ENCODE results near the gene ENDOU. TPM values are rescaled to one million over a fixed set of nuclear protein-coding genes. Genes with fewer than 3 reads are reported as not detected.
A peak's percentile ranks its signal among the peaks of the same experiment; 100 is the strongest.

Gene ENDOU
- total RNA-seq, 1 experiment from 2014 or later: 0.43 TPM

DNA sequence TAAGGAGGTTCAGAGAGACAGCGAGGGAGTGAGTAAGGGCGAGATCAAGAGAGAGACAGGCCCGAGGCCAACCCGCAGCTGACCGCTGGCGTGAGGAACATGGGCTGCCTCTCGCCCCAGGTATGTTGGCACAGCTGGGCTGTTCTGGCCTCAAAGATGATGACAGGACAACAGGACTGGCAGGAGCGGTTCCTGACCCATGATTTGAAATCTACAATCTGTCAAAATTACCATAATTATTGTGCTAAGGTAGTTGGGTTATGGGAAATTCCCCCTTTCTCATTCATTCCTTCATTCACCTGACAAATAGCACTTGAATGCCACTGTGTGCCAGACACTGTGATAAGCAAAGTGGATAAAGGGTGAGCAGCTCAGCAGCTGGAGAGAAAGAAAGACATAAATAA, 5.1 kb upstream of the ENDOU start:
- H3K9me3 Mint-ChIP-seq (ENCODE audit: unreplicated experiment): no peaks in the 10 kb centered on the region
- H3K4me3 Mint-ChIP-seq (ENCODE audit: unreplicated experiment): no peak overlapping the region
- H3K27me3 ChIP-seq (replicated peaks; ENCODE audit: control insufficient read depth, insufficient read depth, low read length): no peaks in the 10 kb centered on the region
- no peaks in the 10 kb centered on the region for H3K36me3 ChIP-seq (ENCODE audit: control insufficient read depth, insufficient read depth, low read length)
- no TSS peak for BruUV-seq (replicated peaks)
- no peaks in the 10 kb centered on the region for H3K27me3 Mint-ChIP-seq (ENCODE audit: insufficient read depth, unreplicated experiment)
- CTCF ChIA-PET: no interaction called here
- TF ChIP-seq, protein P1, sequence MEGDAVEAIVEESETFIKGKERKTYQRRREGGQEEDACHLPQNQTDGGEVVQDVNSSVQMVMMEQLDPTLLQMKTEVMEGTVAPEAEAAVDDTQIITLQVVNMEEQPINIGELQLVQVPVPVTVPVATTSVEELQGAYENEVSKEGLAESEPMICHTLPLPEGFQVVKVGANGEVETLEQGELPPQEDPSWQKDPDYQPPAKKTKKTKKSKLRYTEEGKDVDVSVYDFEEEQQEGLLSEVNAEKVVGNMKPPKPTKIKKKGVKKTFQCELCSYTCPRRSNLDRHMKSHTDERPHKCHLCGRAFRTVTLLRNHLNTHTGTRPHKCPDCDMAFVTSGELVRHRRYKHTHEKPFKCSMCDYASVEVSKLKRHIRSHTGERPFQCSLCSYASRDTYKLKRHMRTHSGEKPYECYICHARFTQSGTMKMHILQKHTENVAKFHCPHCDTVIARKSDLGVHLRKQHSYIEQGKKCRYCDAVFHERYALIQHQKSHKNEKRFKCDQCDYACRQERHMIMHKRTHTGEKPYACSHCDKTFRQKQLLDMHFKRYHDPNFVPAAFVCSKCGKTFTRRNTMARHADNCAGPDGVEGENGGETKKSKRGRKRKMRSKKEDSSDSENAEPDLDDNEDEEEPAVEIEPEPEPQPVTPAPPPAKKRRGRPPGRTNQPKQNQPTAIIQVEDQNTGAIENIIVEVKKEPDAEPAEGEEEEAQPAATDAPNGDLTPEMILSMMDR (IDR thresholded peaks at IDR 0.05; ENCODE audit: insufficient read depth in 1 of 2, low read depth in 1 of 2, low read length in 1 of 2, severe bottlenecking in 1 of 2, unreplicated experiment in 1 of 2): no peak
- H3K36me3 Mint-ChIP-seq (ENCODE audit: insufficient read depth, unreplicated experiment): peaks cover 5% of the 10 kb centered on the region
- DNase-seq: no peak
- no peaks in the 10 kb centered on the region for H3K4me1 ChIP-seq
- no peaks in the 10 kb centered on the region for H3K9me3 ChIP-seq
- H3K27ac Mint-ChIP-seq (ENCODE audit: unreplicated experiment): no peak overlapping the region
- intact Hi-C loops (cut with micrococcal nuclease; ENCODE audit: unreplicated experiment): no loop called here
- no peak overlapping the region for H3K4me3 ChIP-seq (ENCODE audit: low read depth, low read length)
- H3K4me1 Mint-ChIP-seq (ENCODE audit: low read depth, unreplicated experiment): no peaks in the 10 kb centered on the region
- POLR2A ChIA-PET: interaction anchor here (0.6 kb wide), 1 partner anchor 14 kb away, joined by 3 read pairs; no protein-coding TSS in a partner anchor

DNA sequence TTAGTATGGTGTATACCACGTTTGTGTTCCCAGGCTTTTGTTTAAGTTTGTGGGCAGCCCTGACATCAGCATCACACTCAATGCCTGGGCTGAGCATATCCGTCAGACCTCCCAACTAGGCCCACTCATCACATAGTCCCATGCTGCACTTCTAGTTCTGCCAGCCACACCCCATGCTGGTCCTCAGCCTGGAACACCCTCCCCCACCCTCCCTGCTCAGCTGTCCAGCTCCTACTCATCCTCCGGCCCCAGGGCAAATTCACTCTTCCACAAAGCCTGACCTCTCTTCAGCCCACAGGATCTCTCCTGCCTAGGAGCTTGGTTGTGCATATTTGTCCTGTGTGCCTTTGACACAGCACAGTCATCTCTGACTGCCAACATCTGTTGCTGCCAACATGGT, 3.9 kb upstream of the ENDOU start:
- intact Hi-C loops (cut with micrococcal nuclease; ENCODE audit: unreplicated experiment): no loop called here
- no peak overlapping the region for H3K4me3 Mint-ChIP-seq (ENCODE audit: unreplicated experiment)
- H3K9me3 ChIP-seq: no peaks in the 10 kb centered on the region
- CTCF ChIA-PET: no interaction called here
- POLR2A ChIA-PET: no interaction called here
- H3K27me3 Mint-ChIP-seq (ENCODE audit: insufficient read depth, unreplicated experiment): no peaks in the 10 kb centered on the region
- no peaks in the 10 kb centered on the region for H3K36me3 ChIP-seq (ENCODE audit: control insufficient read depth, insufficient read depth, low read length)
- peaks cover 6% of the 10 kb centered on the region for H3K4me1 ChIP-seq
- no peak overlapping the region for H3K27ac Mint-ChIP-seq (ENCODE audit: unreplicated experiment)
- TF ChIP-seq, protein P1 (IDR thresholded peaks at IDR 0.05; ENCODE audit: insufficient read depth in 1 of 2, low read depth in 1 of 2, low read length in 1 of 2, severe bottlenecking in 1 of 2, unreplicated experiment in 1 of 2): no peak
- BruUV-seq (replicated peaks): no TSS peak
- H3K27me3 ChIP-seq (replicated peaks; ENCODE audit: control insufficient read depth, insufficient read depth, low read length): no peaks in the 10 kb centered on the region
- no peaks in the 10 kb centered on the region for H3K9me3 Mint-ChIP-seq (ENCODE audit: unreplicated experiment)
- H3K4me3 ChIP-seq (ENCODE audit: low read depth, low read length): no peak overlapping the region
- H3K36me3 Mint-ChIP-seq (ENCODE audit: insufficient read depth, unreplicated experiment): no peaks in the 10 kb centered on the region
- no peak for DNase-seq
- H3K4me1 Mint-ChIP-seq (ENCODE audit: low read depth, unreplicated experiment): no peaks in the 10 kb centered on the region

DNA sequence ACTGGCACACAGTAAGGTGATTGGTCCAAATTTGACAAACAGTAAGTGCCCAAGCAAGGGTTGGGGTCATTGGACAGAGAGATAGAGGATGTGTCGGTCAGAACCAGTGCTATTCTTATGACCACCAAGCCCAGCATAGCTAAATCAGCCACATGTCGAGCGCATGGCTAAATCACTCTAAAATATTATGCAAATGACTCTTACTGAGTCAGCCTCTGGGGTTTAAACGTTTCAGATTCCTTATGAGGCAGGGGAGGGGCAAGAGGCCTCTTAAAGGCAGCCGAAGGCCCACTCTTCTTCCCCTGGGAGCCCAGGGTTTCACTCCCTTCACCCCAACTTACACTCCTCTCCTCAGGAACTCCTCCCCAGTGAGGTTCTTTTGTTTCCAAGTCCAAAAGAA, 603 bp upstream of the ENDOU start:
- H3K4me3 ChIP-seq (ENCODE audit: low read depth, low read length): no peak overlapping the region
- BruUV-seq (replicated peaks): no TSS peak
- no peaks in the 10 kb centered on the region for H3K36me3 ChIP-seq (ENCODE audit: control insufficient read depth, insufficient read depth, low read length)
- H3K27ac Mint-ChIP-seq (ENCODE audit: unreplicated experiment): no peak overlapping the region
- H3K36me3 Mint-ChIP-seq (ENCODE audit: insufficient read depth, unreplicated experiment): no peaks in the 10 kb centered on the region
- ChIA-PET CTCF (interaction anchor here (0.6 to 1.6 kb wide), 4 partner anchors 10 to 43 kb away, joined by 3 to 5 read pairs (median 4); partner anchors contain the start of gene RAPGEF3), POLR2A (no interaction called here)
- peaks cover 16% of the 10 kb centered on the region for H3K4me1 Mint-ChIP-seq (ENCODE audit: low read depth, unreplicated experiment)
- peaks cover 17% of the 10 kb centered on the region for H3K4me1 ChIP-seq
- intact Hi-C loops (cut with micrococcal nuclease; ENCODE audit: unreplicated experiment): no loop called here
- H3K9me3 ChIP-seq: no peaks in the 10 kb centered on the region
- H3K27me3 Mint-ChIP-seq (ENCODE audit: insufficient read depth, unreplicated experiment): no peaks in the 10 kb centered on the region
- H3K9me3 Mint-ChIP-seq (ENCODE audit: unreplicated experiment): no peaks in the 10 kb centered on the region
- no peaks in the 10 kb centered on the region for H3K27me3 ChIP-seq (replicated peaks; ENCODE audit: control insufficient read depth, insufficient read depth, low read length)
- peak in 1 of 2 experiments; percentile 1 for DNase-seq
- H3K4me3 Mint-ChIP-seq (ENCODE audit: unreplicated experiment): no peak overlapping the region
- TF ChIP-seq, protein P1 (IDR thresholded peaks at IDR 0.05; ENCODE audit: insufficient read depth in 1 of 2, low read depth in 1 of 2, low read length in 1 of 2, severe bottlenecking in 1 of 2, unreplicated experiment in 1 of 2): no peak
